Sigmoid colon (tissue), 7 donors: ENCODE results near the gene DDB1. TPM values are rescaled to one million over a fixed set of nuclear protein-coding genes. Genes with fewer than 3 reads are reported as not detected.
A peak's percentile ranks its signal among the peaks of the same experiment; 100 is the strongest.

Experiments used
- DNase-seq: peaks from one replicate; pipeline ENCODE4 v3.0.0-alpha.2; 2019
- H3K27ac ChIP-seq, 4 donors: fragments of 200-600 bp; sonication (generic); one replicate each; pipeline ENCODE4 v1.5.1; 2016 to 2019; ENCODE audit warnings: mild to moderate bottlenecking in 1 of 4
- H3K27me3 ChIP-seq, 3 donors: fragments of 200-600 bp; sonication (generic); one replicate each; pipeline ENCODE4 v1.5.1; 2019; ENCODE audit warnings: mild to moderate bottlenecking in 1 of 3
- H3K36me3 ChIP-seq, 4 donors: fragments of 200-600 bp; sonication (generic); one replicate each; pipeline ENCODE4 v1.5.1; 2016 to 2019
- H3K4me1 ChIP-seq, 4 donors: fragments of 200-600 bp; sonication (generic); one replicate each; pipeline ENCODE4 v1.5.1; 2017 to 2019
- H3K4me3 ChIP-seq, 4 donors: fragments of 200-600 bp; sonication (generic); one replicate each; pipeline ENCODE4 v1.5.1; 2017 to 2019; ENCODE audit warnings: mild to moderate bottlenecking in 2 of 4, moderate library complexity in 1 of 4
- H3K9me3 ChIP-seq, 4 donors: fragments of 200-600 bp in 3 of 4; sonication (generic) in 3 of 4; one replicate each; pipeline versions ENCODE4 v1.5.1 to v1.6.1; 2013 to 2019
- EP300 ChIP-seq, 4 donors: sonication (generic); formaldehyde crosslinking; IDR thresholded peaks; one replicate each; pipeline ENCODE4 v1.6.1; 2017; ENCODE audit warnings: antibody characterized with exemption in 4 of 4
- POLR2A ChIP-seq, 2 donors: fragments of 450-650 bp; IDR thresholded peaks; one replicate each; pipeline ENCODE4 v1.6.1; 2016; ENCODE audit warnings: antibody characterized with exemption in 2 of 2, mild to moderate bottlenecking in 2 of 2, moderate library complexity in 2 of 2
- POLR2AphosphoS5 ChIP-seq, 4 donors: sonication (generic); formaldehyde crosslinking; IDR thresholded peaks; one replicate each; pipeline ENCODE4 v1.6.1; 2017; ENCODE audit warnings: antibody characterized with exemption in 4 of 4
- WGBS, 2 donors: extraction: QIAGEN DNeasy Blood & Tissue Kit; methylation state at CpG; one replicate each; pipeline ENCODE4 v1.1.7; 2013; 5-methylcytosine and 5-hydroxymethylcytosine counted together
- intact Hi-C: fragments of 100-400 bp; cut with DNase I; formaldehyde crosslinking; loops from one replicate; pipeline ENCODE4 v1.15.1; 2023
- polyA plus RNA-seq, 3 donors: library from polyadenylated mRNA; stranded (reverse); fragments of 200-250 nt; gene quantifications; one replicate each; pipeline ENCODE4 v1.2.3, GENCODE V29; 2013
- total RNA-seq, 4 donors: library from RNA; depleted of rRNA; stranded (reverse); fragments of >200 nt; gene quantifications; one replicate each; pipeline ENCODE4 v1.1.0, GENCODE V29; 2016
- TF ChIP-seq, protein P1 (sequence below), 4 experiments: fragments of 450-650 bp in 3 of 4; fragments of 200-600 bp in 1 of 4; IDR thresholded peaks; one replicate each; pipeline ENCODE4 v1.5.1; 2016 to 2019; ENCODE audit warnings: antibody characterized with exemption in 4 of 4, mild to moderate bottlenecking in 3 of 4, moderate library complexity in 2 of 4
- donor health status: healthy with polysubstance abuse.
- donor health status: Bipolar disorder and iron deficiency.
- donor health status: healthy.

Gene DDB1
- total and polyA plus RNA-seq, 7 donors = 68.2 to 120 (median 103) TPM

DNA sequence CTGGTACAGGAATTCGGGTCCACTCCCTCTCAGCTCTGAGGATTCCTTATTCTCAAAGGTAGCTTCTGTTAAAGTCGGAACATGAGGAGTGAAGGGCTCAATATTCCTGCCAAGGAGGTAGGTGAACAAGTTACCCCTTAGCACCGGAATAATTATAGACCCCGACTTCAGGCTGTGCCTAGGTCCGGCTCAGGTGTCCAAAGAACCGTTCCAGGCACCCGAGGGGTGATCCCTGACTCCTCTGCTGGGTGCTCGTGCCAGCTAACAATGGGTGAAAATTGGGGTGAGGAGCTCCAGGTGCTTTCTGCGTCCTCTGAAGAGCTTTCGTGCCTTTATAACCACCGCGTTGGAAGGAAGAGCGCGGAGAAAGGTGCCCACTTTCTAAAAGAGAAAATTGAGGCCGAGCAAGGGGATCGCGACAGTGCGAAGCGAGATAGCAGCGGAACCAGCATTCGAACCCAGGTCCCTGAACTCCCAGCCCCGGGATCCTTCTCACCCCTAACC is 28.4 kb upstream of the DDB1 start:
- intact Hi-C loops = no loop called here
- Histone ChIP-seq H3K27ac (peak overlapping the region; percentile 90 to 100 (median 96)), H3K9me3 (no peaks in the 10 kb centered on the region), H3K4me1 (peaks cover 2 to 30% (median 27%) of the 10 kb centered on the region in 4 donors), H3K27me3 (no peaks in the 10 kb centered on the region), H3K4me3 (peak overlapping the region; percentile 56 to 70 (median 64)), H3K36me3 (peaks cover 6 to 29% (median 19%) of the 10 kb centered on the region in 4 donors)
- no peak for DNase-seq
- TF ChIP-seq, protein P1, sequence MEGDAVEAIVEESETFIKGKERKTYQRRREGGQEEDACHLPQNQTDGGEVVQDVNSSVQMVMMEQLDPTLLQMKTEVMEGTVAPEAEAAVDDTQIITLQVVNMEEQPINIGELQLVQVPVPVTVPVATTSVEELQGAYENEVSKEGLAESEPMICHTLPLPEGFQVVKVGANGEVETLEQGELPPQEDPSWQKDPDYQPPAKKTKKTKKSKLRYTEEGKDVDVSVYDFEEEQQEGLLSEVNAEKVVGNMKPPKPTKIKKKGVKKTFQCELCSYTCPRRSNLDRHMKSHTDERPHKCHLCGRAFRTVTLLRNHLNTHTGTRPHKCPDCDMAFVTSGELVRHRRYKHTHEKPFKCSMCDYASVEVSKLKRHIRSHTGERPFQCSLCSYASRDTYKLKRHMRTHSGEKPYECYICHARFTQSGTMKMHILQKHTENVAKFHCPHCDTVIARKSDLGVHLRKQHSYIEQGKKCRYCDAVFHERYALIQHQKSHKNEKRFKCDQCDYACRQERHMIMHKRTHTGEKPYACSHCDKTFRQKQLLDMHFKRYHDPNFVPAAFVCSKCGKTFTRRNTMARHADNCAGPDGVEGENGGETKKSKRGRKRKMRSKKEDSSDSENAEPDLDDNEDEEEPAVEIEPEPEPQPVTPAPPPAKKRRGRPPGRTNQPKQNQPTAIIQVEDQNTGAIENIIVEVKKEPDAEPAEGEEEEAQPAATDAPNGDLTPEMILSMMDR (IDR thresholded peaks at IDR 0.05) = no peak
- no peak for TF ChIP-seq POLR2AphosphoS5 (IDR thresholded peaks at IDR 0.05)
- TF ChIP-seq EP300 (IDR thresholded peaks at IDR 0.05) = no peak
- no peak for TF ChIP-seq POLR2A (IDR thresholded peaks at IDR 0.05)
- 1 to 5% methylated on average over 22 of the region's 22 CpGs for WGBS, 2 donors

DNA sequence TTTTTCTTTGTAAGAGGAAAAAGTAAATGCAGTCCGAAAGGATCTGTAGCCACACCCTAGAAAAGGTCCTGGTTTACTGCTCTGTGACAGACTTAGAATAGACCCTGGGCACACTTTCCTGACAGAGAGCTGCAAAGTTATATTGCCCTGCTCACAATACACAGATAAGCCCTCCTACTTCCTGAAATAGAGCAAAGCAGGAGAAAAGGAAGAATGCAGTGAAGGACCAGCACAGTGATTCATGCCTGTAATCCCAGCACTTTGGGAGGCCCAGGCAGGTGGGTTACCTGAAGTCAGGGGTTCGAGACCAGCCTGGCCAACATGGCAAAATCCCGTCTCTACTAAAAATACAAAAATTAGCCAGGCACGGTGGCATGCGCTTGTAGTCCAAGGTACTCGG is 26.6 kb upstream of the DDB1 start:
- Histone ChIP-seq H3K36me3 (peaks cover 4 to 25% (median 5%) of the 10 kb centered on the region in 4 donors), H3K4me3 (no peak overlapping the region), H3K4me1 (peaks cover 2 to 30% (median 27%) of the 10 kb centered on the region in 4 donors), H3K27me3 (no peaks in the 10 kb centered on the region), H3K9me3 (no peaks in the 10 kb centered on the region), H3K27ac (no peak overlapping the region)
- TF ChIP-seq, protein P1 (IDR thresholded peaks at IDR 0.05) = no peak
- TF ChIP-seq POLR2AphosphoS5 (IDR thresholded peaks at IDR 0.05) = no peak
- TF ChIP-seq EP300 (IDR thresholded peaks at IDR 0.05) = no peak
- no peak for TF ChIP-seq POLR2A (IDR thresholded peaks at IDR 0.05)
- 21 to 67% methylated on average over 6 of the region's 6 CpGs for WGBS, 2 donors
- no peak for DNase-seq
- intact Hi-C loops = no loop called here

DNA sequence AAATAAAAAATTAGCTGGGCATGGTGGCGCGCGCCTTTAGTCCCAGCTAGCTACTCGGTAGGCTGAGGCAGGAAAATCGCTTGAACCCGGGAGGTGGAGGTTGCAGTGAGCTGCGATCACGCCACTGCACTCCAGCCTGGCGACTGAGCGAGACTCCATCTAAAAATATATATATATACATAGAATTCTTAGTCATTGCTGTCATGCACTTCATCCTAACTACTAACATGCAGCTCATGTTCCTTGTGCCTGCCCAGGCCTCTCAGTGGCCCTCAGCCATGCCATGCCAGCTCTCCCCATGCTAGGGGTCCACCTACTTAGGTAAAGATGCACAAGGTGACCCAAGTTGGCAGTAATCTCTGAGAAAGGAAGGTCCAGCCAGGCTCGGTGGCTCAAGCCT is 25.7 kb upstream of the DDB1 start:
- no peak for DNase-seq
- H3K27me3 ChIP-seq = no peaks in the 10 kb centered on the region
- no peaks in the 10 kb centered on the region for H3K9me3 ChIP-seq
- WGBS, 2 donors = 93% methylated on average over 11 of the region's 11 CpGs
- no peak overlapping the region for H3K27ac ChIP-seq
- H3K4me1 ChIP-seq = peaks cover 2 to 29% (median 25%) of the 10 kb centered on the region in 4 donors
- H3K4me3 ChIP-seq = no peak overlapping the region
- H3K36me3 ChIP-seq = peaks cover 0 to 26% (median 8%) of the 10 kb centered on the region in 4 donors
- intact Hi-C loops = no loop called here
- TF ChIP-seq EP300 (IDR thresholded peaks at IDR 0.05) = no peak
- TF ChIP-seq, protein P1 (IDR thresholded peaks at IDR 0.05) = no peak
- TF ChIP-seq POLR2AphosphoS5 (IDR thresholded peaks at IDR 0.05) = no peak
- TF ChIP-seq POLR2A (IDR thresholded peaks at IDR 0.05) = no peak

- H3K4me1 ChIP-seq = peaks cover 2 to 22% (median 18%) of the 10 kb centered on the region in 4 donors
- intact Hi-C loops = no loop called here
- peaks cover 0 to 33% (median 14%) of the 10 kb centered on the region in 4 donors for H3K36me3 ChIP-seq
- H3K4me3 ChIP-seq = no peak overlapping the region
- H3K27ac ChIP-seq = no peak overlapping the region
- WGBS, 2 donors = 76 to 94% methylated on average over 6 of the region's 6 CpGs
- H3K27me3 ChIP-seq = no peaks in the 10 kb centered on the region
- DNase-seq = no peak
- H3K9me3 ChIP-seq = no peaks in the 10 kb centered on the region
- TF ChIP-seq EP300 (IDR thresholded peaks at IDR 0.05) (no peak), POLR2A (IDR thresholded peaks at IDR 0.05) (no peak), POLR2AphosphoS5 (IDR thresholded peaks at IDR 0.05) (no peak)
- TF ChIP-seq, protein P1 (IDR thresholded peaks at IDR 0.05) = no peak
Observed at GRCh38 chr11:61357894-61358239, 25.0 kb upstream of the DDB1 start.
